K562 (cell line): ENCODE data around the gene C1QTNF8. TPM values are rescaled to one million over a fixed set of nuclear protein-coding genes. Genes with fewer than 3 reads are reported as not detected.
A peak's percentile ranks its signal among the peaks of the same experiment; 100 is the strongest.

Experiments
- CBFA2T2 ChIP-seq: fragments of 450-650 bp; conservative IDR thresholded peaks from 2 replicates; pipeline ENCODE4 v1.6.1; 2017; ENCODE audit warnings: mild to moderate bottlenecking
- CREM ChIP-seq: IDR thresholded peaks from 2 replicates; pipeline ENCODE4 v1.6.1; 2014; ENCODE audit warnings: antibody characterized with exemption, low read depth
- CXXC5 ChIP-seq: fragments of 250-450 bp; sonication (Bioruptor Pico); IDR thresholded peaks from 2 replicates; pipeline ENCODE4 v1.8.0; 2022; ENCODE audit warnings: inconsistent platforms, mild to moderate bottlenecking, moderate library complexity
- FOS ChIP-seq: IDR thresholded peaks from 3 replicates; pipeline ENCODE4 v1.6.1; 2011; ENCODE audit not compliant: insufficient read length; ENCODE audit errors: extremely low read depth
- FOXM1 ChIP-seq, 2 experiments: fragments of 450-650 bp in 1 of 2; sonication (generic) in 1 of 2; formaldehyde crosslinking in 1 of 2; IDR thresholded peaks; 2 replicates each; pipeline versions ENCODE4 v1.6.1 to v1.9.0; 2017 to 2022; ENCODE audit warnings: low read depth in 2 of 2, mild to moderate bottlenecking in 2 of 2, missing genetic modification reagents in 1 of 2, moderate library complexity in 1 of 2
- HMG20A ChIP-seq: fragments of 450-650 bp; formaldehyde crosslinking; conservative IDR thresholded peaks from 2 replicates; pipeline ENCODE4 v1.4.0; 2020; ENCODE audit warnings: mild to moderate bottlenecking, mixed read lengths
- HNRNPH1 ChIP-seq: fragments of 200-400 bp; formaldehyde crosslinking; optimal IDR thresholded peaks from 2 replicates; pipeline ENCODE3; 2017; ENCODE audit warnings: low read depth, mild to moderate bottlenecking, low read length, moderate library complexity
- KDM2B ChIP-seq: fragments of 250-450 bp; sonication (Bioruptor Pico); IDR thresholded peaks from 2 replicates; pipeline ENCODE4 v1.8.0; 2021; ENCODE audit warnings: mild to moderate bottlenecking, moderate library complexity
- LARP7 ChIP-seq: fragments of 450-650 bp; IDR thresholded peaks from 2 replicates; pipeline ENCODE4 v1.6.1; 2016
- MCM3 ChIP-seq: fragments of 450-650 bp; IDR thresholded peaks from 2 replicates; pipeline ENCODE4 v1.6.1; 2016
- MNT ChIP-seq, 2 experiments: fragments of 450-650 bp; conservative IDR thresholded peaks; 2 replicates each; pipeline ENCODE4 v1.6.1; 2017; ENCODE audit warnings: mild to moderate bottlenecking in 2 of 2, moderate library complexity in 2 of 2
- NFE2L1 ChIP-seq: fragments of 450-650 bp; IDR thresholded peaks from 2 replicates; pipeline ENCODE4 v1.6.1; 2016; ENCODE audit warnings: missing genetic modification characterization, low read depth, mild to moderate bottlenecking, missing compliant biosample characterization, moderate library complexity, borderline replicate concordance
- NRF1 ChIP-seq, 2 experiments: fragments of 450-650 bp; IDR thresholded peaks in 1 of 2; conservative IDR thresholded peaks in 1 of 2; 2 replicates each; pipeline ENCODE4 v1.6.1; 2014; ENCODE audit warnings: mild to moderate bottlenecking in 2 of 2
- PHF20 ChIP-seq: fragments of 450-650 bp; IDR thresholded peaks from 2 replicates; pipeline ENCODE4 v1.6.1; 2018; ENCODE audit not compliant: partially characterized antibody
- RAD21 ChIP-seq, 2 experiments: fragments of 250-450 bp in 1 of 2; fragments of 450-650 bp in 1 of 2; sonication (Bioruptor Pico) in 1 of 2; formaldehyde crosslinking in 1 of 2; IDR thresholded peaks in 1 of 2; conservative IDR thresholded peaks in 1 of 2; 2 replicates each; pipeline versions ENCODE4 v1.4.0 to v1.8.0; 2020 to 2022; ENCODE audit warnings: mild to moderate bottlenecking in 2 of 2, moderate library complexity in 1 of 2
- SMC3 ChIP-seq: conservative IDR thresholded peaks from 2 replicates; pipeline ENCODE4 v1.6.1; 2011; ENCODE audit warnings: low read depth, low read length, improper control_type of control experiment; ENCODE audit not compliant: insufficient read depth
- STAG1 ChIP-seq: sonication (generic); formaldehyde crosslinking; IDR thresholded peaks from 2 replicates; pipeline ENCODE4 v1.5.0; 2020; ENCODE audit warnings: missing genetic modification reagents, borderline replicate concordance
- TFE3 ChIP-seq: fragments of 450-650 bp; formaldehyde crosslinking; IDR thresholded peaks from 2 replicates; pipeline ENCODE4 v1.4.0; 2020; ENCODE audit warnings: mild to moderate bottlenecking, mixed read lengths
- THRB ChIP-seq: fragments of 450-650 bp; formaldehyde crosslinking; conservative IDR thresholded peaks from 2 replicates; pipeline ENCODE4 v1.4.0; 2022; ENCODE audit warnings: mild to moderate bottlenecking, missing genetic modification characterization
- ZNF431 ChIP-seq: sonication (generic); formaldehyde crosslinking; IDR thresholded peaks from 2 replicates; pipeline ENCODE4 v1.8.0; 2022; ENCODE audit warnings: mild to moderate bottlenecking, missing genetic modification reagents
- ZNF696 ChIP-seq: fragments of 250-450 bp; sonication (Bioruptor Pico); conservative IDR thresholded peaks from 2 replicates; pipeline ENCODE4 v1.4.0; 2020; ENCODE audit warnings: mild to moderate bottlenecking, moderate library complexity
- ZNF785 ChIP-seq: fragments of 250-450 bp; sonication (Bioruptor Pico); IDR thresholded peaks from 2 replicates; pipeline ENCODE4 v1.4.0; 2020; ENCODE audit warnings: mild to moderate bottlenecking
- polyA plus RNA-seq, 8 experiments: library from polyadenylated mRNA; depleted of rRNA in 4 of 8; stranded (reverse) in 5 of 8; unstranded in 3 of 8; fragments of >200 nt; fragmentation: Nextera tagmentation in 2 of 8; fragmentation: Illumina TruSeq in 1 of 8; extraction: Ambion mirVana in 2 of 8; extraction: Trizol in 1 of 8; gene quantifications; 2 replicates each; pipeline versions ENCODE4 v1.2.1 to v1.2.3, GENCODE V29; 2011 to 2014; ENCODE audit warnings: inconsistent platforms in 1 of 8, missing spikeins in 1 of 8
- total RNA-seq, 7 experiments: library from RNA; depleted of rRNA in 6 of 7; stranded (reverse); fragments of >200 nt in 6 of 7; fragmentation: Illumina TruSeq in 2 of 7; extraction: Trizol in 2 of 7; gene quantifications; 2 replicates each; pipeline versions ENCODE4 v1.2.1 to v1.2.3, GENCODE V29; 2011 to 2021; ENCODE audit warnings: low replicate concordance in 1 of 7
- TF ChIP-seq, protein P1 (sequence below): fragments of 250-450 bp; sonication (Bioruptor Pico); IDR thresholded peaks from 2 replicates; pipeline ENCODE4 v1.8.0; 2022; ENCODE audit warnings: inconsistent platforms, mild to moderate bottlenecking, moderate library complexity, borderline replicate concordance

C1QTNF8 gene
- total and polyA plus RNA-seq, 9 of the 15 experiments (the other 6 are each of a cell fraction or from before 2014, with no cell fraction given), result not detected

DNA sequence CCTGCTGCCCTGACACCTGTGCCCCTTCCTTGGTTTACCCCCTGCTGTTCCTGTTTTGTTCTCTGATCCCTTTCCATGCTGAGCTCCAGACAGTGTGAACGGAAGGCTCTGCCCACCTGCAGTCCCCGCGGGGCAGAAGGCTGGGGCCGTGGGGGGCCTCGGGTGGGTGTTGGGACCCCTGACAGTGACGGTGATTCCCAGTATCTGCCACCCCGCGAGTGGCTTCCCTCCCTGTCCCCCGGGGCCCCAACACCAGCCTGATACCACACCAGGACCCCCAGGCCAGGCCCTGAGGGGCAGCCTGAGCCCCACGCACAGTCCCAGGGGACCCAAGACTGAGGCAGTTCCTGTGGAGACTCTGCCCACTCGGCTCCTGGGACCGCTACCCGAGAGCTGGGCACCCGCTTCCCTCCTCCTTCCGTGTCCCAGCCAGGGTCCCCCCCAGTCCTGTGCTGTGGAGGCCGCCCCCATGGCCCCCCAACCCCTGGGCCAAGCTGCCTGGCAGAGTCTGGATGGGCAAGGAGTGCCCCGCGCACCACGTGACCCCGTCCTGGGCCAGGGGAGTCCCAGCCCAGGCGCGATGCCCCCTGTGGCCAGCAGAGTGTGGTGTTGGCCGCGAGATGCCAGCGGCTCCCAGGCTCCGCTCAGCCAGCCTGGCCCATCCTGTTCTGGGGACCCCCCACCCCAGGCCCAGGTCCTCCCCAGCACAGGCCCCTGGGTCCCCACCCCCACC lies 10.0 kb upstream of the C1QTNF8 start (continued):
- no peak for TF ChIP-seq FOXM1 (IDR thresholded peaks at IDR 0.05; ENCODE audit: low read depth)
- no peak for TF ChIP-seq FOXM1 (CRISPR knock-in tag; IDR thresholded peaks at IDR 0.05; ENCODE audit: low read depth)
- no peak for TF ChIP-seq MCM3
- TF ChIP-seq SMC3, result peak; percentile 84
- TF ChIP-seq CREM, result peak; percentile 20; the same call in 1 of the 2 replicates
- TF ChIP-seq NRF1 (conservative IDR thresholded peaks at IDR 0.05 in 1 of 2, IDR thresholded peaks at IDR 0.05 in 1 of 2), result 0 out of 4 replicates have a peak, but pooled peaks of 1 of the 2 experiments have one; percentile 10
- no peak for TF ChIP-seq KDM2B (CRISPR knock-in tag)
- TF ChIP-seq, protein P1, sequence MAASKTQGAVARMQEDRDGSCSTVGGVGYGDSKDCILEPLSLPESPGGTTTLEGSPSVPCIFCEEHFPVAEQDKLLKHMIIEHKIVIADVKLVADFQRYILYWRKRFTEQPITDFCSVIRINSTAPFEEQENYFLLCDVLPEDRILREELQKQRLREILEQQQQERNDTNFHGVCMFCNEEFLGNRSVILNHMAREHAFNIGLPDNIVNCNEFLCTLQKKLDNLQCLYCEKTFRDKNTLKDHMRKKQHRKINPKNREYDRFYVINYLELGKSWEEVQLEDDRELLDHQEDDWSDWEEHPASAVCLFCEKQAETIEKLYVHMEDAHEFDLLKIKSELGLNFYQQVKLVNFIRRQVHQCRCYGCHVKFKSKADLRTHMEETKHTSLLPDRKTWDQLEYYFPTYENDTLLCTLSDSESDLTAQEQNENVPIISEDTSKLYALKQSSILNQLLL, result no peak
- no peak for TF ChIP-seq FOS
- no peak for TF ChIP-seq ZNF785 (CRISPR knock-in tag)
- no peak for TF ChIP-seq LARP7
- no peak for TF ChIP-seq CXXC5 (CRISPR knock-in tag)
- no peak for TF ChIP-seq NFE2L1 (tag)
- TF ChIP-seq ZNF431 (CRISPR knock-in tag), result no peak
- TF ChIP-seq HNRNPH1, result no peak
- no peak for TF ChIP-seq PHF20
- peak; percentile 51 for TF ChIP-seq CBFA2T2
- TF ChIP-seq ZNF696 (CRISPR knock-in tag), result no peak
- peak; percentile 78; the same call in 1 of the 2 replicates for TF ChIP-seq STAG1 (CRISPR knock-in tag)
- TF ChIP-seq HMG20A (CRISPR knock-in tag), result no peak
- peak; percentile 58 to 80 for TF ChIP-seq RAD21 (CRISPR knock-in tag; conservative IDR thresholded peaks at IDR 0.05 in 1 of 2, IDR thresholded peaks at IDR 0.05 in 1 of 2)
- peak; percentile 94 for TF ChIP-seq TFE3 (CRISPR knock-in tag)
- no peak for TF ChIP-seq MNT (conservative IDR thresholded peaks at IDR 0.05)
- TF ChIP-seq THRB (CRISPR knock-in tag), result no peak
